ENCODE measurements around the gene FKBP6.
"Not testable (repeated sequence)": the region's sequence is repeated elsewhere in the genome, so short reads cannot be mapped to it uniquely, and the experiment has no call there.

The FKBP6 gene

GRCh38 chr7:73308074-73308664, 19.8 kb upstream of the FKBP6 start:
- H3K4me1 ChIP-seq (ENCODE audit: control insufficient read depth, insufficient read depth, low read length, poor library complexity, severe bottlenecking): peaks cover 3% of the 10 kb centered on the region
- H3K27ac ChIP-seq (ENCODE audit: low read depth, low read length, severe bottlenecking): no peak overlapping the region
- H3K4me3 ChIP-seq (ENCODE audit: extremely low read depth, insufficient read depth, low read length, poor library complexity, severe bottlenecking): peak overlapping the region; percentile 79
- WGBS, 2 experiments (ENCODE audit: insufficient coverage in 2 of 2): 10 to 15% methylated on average over 22 to 24 of the region's 43 CpGs
- peaks cover 31% of the 10 kb centered on the region for H3K36me3 ChIP-seq (ENCODE audit: control insufficient read depth, insufficient read depth, low read length)
- no peaks in the 10 kb centered on the region for H3K9me3 ChIP-seq (ENCODE audit: control insufficient read depth, low read length)

GRCh38 chr7:73308665-73309214, 19.2 kb upstream of the FKBP6 start, which contains the start of gene NSUN5:
Gene NSUN5, minus strand, starts transcription at chr7:73308826. Its CDS starts 36 bp downstream, at chr7:73308790.
- no peak within 1 kb of the TSS for H3K27ac ChIP-seq (ENCODE audit: low read depth, low read length, severe bottlenecking)
- no peaks in the 10 kb centered on the region for H3K9me3 ChIP-seq (ENCODE audit: control insufficient read depth, low read length)
- 1 to 5% methylated on average over 24 to 32 of the region's 40 CpGs for WGBS, 2 experiments (ENCODE audit: insufficient coverage in 2 of 2)
- peak within 1 kb of the TSS; percentile 79 for H3K4me3 ChIP-seq (ENCODE audit: extremely low read depth, insufficient read depth, low read length, poor library complexity, severe bottlenecking)
- H3K4me1 ChIP-seq (ENCODE audit: control insufficient read depth, insufficient read depth, low read length, poor library complexity, severe bottlenecking): peaks cover 3% of the 10 kb centered on the region
- peaks cover 26% of the 10 kb centered on the region for H3K36me3 ChIP-seq (ENCODE audit: control insufficient read depth, insufficient read depth, low read length)

- H3K9me3 ChIP-seq (ENCODE audit: control insufficient read depth, low read length); H3K4me3 ChIP-seq (ENCODE audit: extremely low read depth, insufficient read depth, low read length, poor library complexity, severe bottlenecking); H3K4me1 ChIP-seq (ENCODE audit: control insufficient read depth, insufficient read depth, low read length, poor library complexity, severe bottlenecking); H3K27ac ChIP-seq (ENCODE audit: low read depth, low read length, severe bottlenecking); H3K36me3 ChIP-seq (ENCODE audit: control insufficient read depth, insufficient read depth, low read length): not testable (repeated sequence)
- 86 to 90% methylated on average over 4 to 5 of the region's 7 CpGs for WGBS, 2 experiments (ENCODE audit: insufficient coverage in 2 of 2)
Measured at GRCh38 chr7:73311421-73311820, 16.5 kb upstream of the FKBP6 start.

GRCh38 chr7:73312831-73313520, 15.0 kb upstream of the FKBP6 start:
- Histone ChIP-seq H3K4me1 (ENCODE audit: control insufficient read depth, insufficient read depth, low read length, poor library complexity, severe bottlenecking) (peaks cover under 1% of the 10 kb centered on the region), H3K27ac (ENCODE audit: low read depth, low read length, severe bottlenecking) (no peak overlapping the region), H3K4me3 (ENCODE audit: extremely low read depth, insufficient read depth, low read length, poor library complexity, severe bottlenecking) (no peak overlapping the region), H3K9me3 (ENCODE audit: control insufficient read depth, low read length) (no peaks in the 10 kb centered on the region), H3K36me3 (ENCODE audit: control insufficient read depth, insufficient read depth, low read length) (no peaks in the 10 kb centered on the region)
- 94 to 96% methylated on average over 36 to 41 of the region's 48 CpGs for WGBS, 2 experiments (ENCODE audit: insufficient coverage in 2 of 2)

GRCh38 chr7:73313521-73313906, 14.4 kb upstream of the FKBP6 start:
- no peak overlapping the region for H3K27ac ChIP-seq (ENCODE audit: low read depth, low read length, severe bottlenecking)
- WGBS, 2 experiments (ENCODE audit: insufficient coverage in 2 of 2): 79 to 92% methylated on average over 2 of the region's 4 CpGs
- H3K4me3 ChIP-seq (ENCODE audit: extremely low read depth, insufficient read depth, low read length, poor library complexity, severe bottlenecking): no peak overlapping the region
- no peaks in the 10 kb centered on the region for H3K9me3 ChIP-seq (ENCODE audit: control insufficient read depth, low read length)
- no peaks in the 10 kb centered on the region for H3K36me3 ChIP-seq (ENCODE audit: control insufficient read depth, insufficient read depth, low read length)
- H3K4me1 ChIP-seq (ENCODE audit: control insufficient read depth, insufficient read depth, low read length, poor library complexity, severe bottlenecking): no peaks in the 10 kb centered on the region

- WGBS, 2 experiments (ENCODE audit: insufficient coverage in 2 of 2): 84 to 97% methylated on average over 4 to 5 of the region's 5 CpGs
Measured at GRCh38 chr7:73314271-73314670, 13.7 kb upstream of the FKBP6 start.

GRCh38 chr7:73316521-73316920, 11.4 kb upstream of the FKBP6 start:
- H3K4me3 ChIP-seq (ENCODE audit: extremely low read depth, insufficient read depth, low read length, poor library complexity, severe bottlenecking): no peak overlapping the region
- no peak overlapping the region for H3K27ac ChIP-seq (ENCODE audit: low read depth, low read length, severe bottlenecking)
- H3K36me3 ChIP-seq (ENCODE audit: control insufficient read depth, insufficient read depth, low read length): no peaks in the 10 kb centered on the region
- 89 to 97% methylated on average over 5 to 6 of the region's 9 CpGs for WGBS, 2 experiments (ENCODE audit: insufficient coverage in 2 of 2)
- H3K9me3 ChIP-seq (ENCODE audit: control insufficient read depth, low read length): no peaks in the 10 kb centered on the region
- no peaks in the 10 kb centered on the region for H3K4me1 ChIP-seq (ENCODE audit: control insufficient read depth, insufficient read depth, low read length, poor library complexity, severe bottlenecking)

More at GRCh38 chr7:73314271-73314670, 13.7 kb upstream of the FKBP6 start:
- no peaks in the 10 kb centered on the region for H3K4me1 ChIP-seq (ENCODE audit: control insufficient read depth, insufficient read depth, low read length, poor library complexity, severe bottlenecking)
- H3K27ac ChIP-seq (ENCODE audit: low read depth, low read length, severe bottlenecking): no peak overlapping the region
- H3K36me3 ChIP-seq (ENCODE audit: control insufficient read depth, insufficient read depth, low read length): no peaks in the 10 kb centered on the region
- H3K9me3 ChIP-seq (ENCODE audit: control insufficient read depth, low read length): no peaks in the 10 kb centered on the region
- no peak overlapping the region for H3K4me3 ChIP-seq (ENCODE audit: extremely low read depth, insufficient read depth, low read length, poor library complexity, severe bottlenecking)

- 63 to 77% methylated on average over 4 of the region's 18 CpGs for WGBS, 2 experiments (ENCODE audit: insufficient coverage in 2 of 2)
- H3K4me3 ChIP-seq (ENCODE audit: extremely low read depth, insufficient read depth, low read length, poor library complexity, severe bottlenecking); H3K36me3 ChIP-seq (ENCODE audit: control insufficient read depth, insufficient read depth, low read length); H3K27ac ChIP-seq (ENCODE audit: low read depth, low read length, severe bottlenecking); H3K4me1 ChIP-seq (ENCODE audit: control insufficient read depth, insufficient read depth, low read length, poor library complexity, severe bottlenecking); H3K9me3 ChIP-seq (ENCODE audit: control insufficient read depth, low read length): not testable (repeated sequence)
Measured at GRCh38 chr7:73318656-73319204, 9.2 kb upstream of the FKBP6 start.

GRCh38 chr7:73319541-73319940, 8.4 kb upstream of the FKBP6 start:
- H3K27ac ChIP-seq (ENCODE audit: low read depth, low read length, severe bottlenecking); H3K9me3 ChIP-seq (ENCODE audit: control insufficient read depth, low read length); H3K4me3 ChIP-seq (ENCODE audit: extremely low read depth, insufficient read depth, low read length, poor library complexity, severe bottlenecking); H3K4me1 ChIP-seq (ENCODE audit: control insufficient read depth, insufficient read depth, low read length, poor library complexity, severe bottlenecking); H3K36me3 ChIP-seq (ENCODE audit: control insufficient read depth, insufficient read depth, low read length): not testable (repeated sequence)
- whole genome bisulfite sequencing, 2 experiments (ENCODE audit: insufficient coverage in 2 of 2): 89 to 92% methylated on average over 6 to 7 of the region's 9 CpGs

GRCh38 chr7:73320009-73320408, 8.0 kb upstream of the FKBP6 start:
- H3K36me3 ChIP-seq (ENCODE audit: control insufficient read depth, insufficient read depth, low read length); H3K27ac ChIP-seq (ENCODE audit: low read depth, low read length, severe bottlenecking); H3K9me3 ChIP-seq (ENCODE audit: control insufficient read depth, low read length); H3K4me1 ChIP-seq (ENCODE audit: control insufficient read depth, insufficient read depth, low read length, poor library complexity, severe bottlenecking); H3K4me3 ChIP-seq (ENCODE audit: extremely low read depth, insufficient read depth, low read length, poor library complexity, severe bottlenecking): not testable (repeated sequence)
- 77 to 88% methylated on average over 3 to 8 of the region's 9 CpGs for WGBS, 2 experiments (ENCODE audit: insufficient coverage in 2 of 2)
